Urinary bladder (tissue), 4 donors: Measurements from ENCODE around the gene NMRK1. TPM values are rescaled to one million over a fixed set of nuclear protein-coding genes. Genes with fewer than 3 reads are reported as not detected.

ENCODE experiments used
- DNase-seq: peaks from one replicate; pipeline ENCODE4 v3.0.0-alpha.2; 2015; ENCODE audit errors: extremely low spot score
- H3K27ac ChIP-seq: one replicate; pipeline ENCODE4 v1.5.1; 2013; ENCODE audit warnings: low read depth, mild to moderate bottlenecking, moderate library complexity
- H3K36me3 ChIP-seq: one replicate; pipeline ENCODE4 v1.6.1; 2013; ENCODE audit warnings: mild to moderate bottlenecking, moderate library complexity; ENCODE audit not compliant: insufficient read depth
- H3K4me1 ChIP-seq: one replicate; pipeline ENCODE4 v1.6.1; 2013; ENCODE audit warnings: mild to moderate bottlenecking, moderate library complexity; ENCODE audit not compliant: insufficient read depth
- H3K4me3 ChIP-seq: one replicate; pipeline ENCODE4 v1.5.1; 2013; ENCODE audit warnings: low read depth, low read length
- WGBS: extraction: QIAGEN DNeasy Blood & Tissue Kit; methylation state at CpG from one replicate; pipeline ENCODE4 v1.1.7; 2013; 5-methylcytosine and 5-hydroxymethylcytosine counted together
- polyA plus RNA-seq: library from polyadenylated mRNA; stranded (reverse); fragments of 200-250 nt; gene quantifications from one replicate; pipeline ENCODE4 v1.2.3, GENCODE V29; 2013
- total RNA-seq: library from RNA; depleted of rRNA; stranded (reverse); fragments of >200 nt; gene quantifications from one replicate; pipeline ENCODE4 v1.2.3, GENCODE V29; 2014
- donor health status: healthy with polysubstance abuse.
- donor health status: healthy.

The NMRK1 gene
- total and polyA plus RNA-seq, 2 donors: 18.9 to 20.4 TPM

- 64% methylated on average over 2 of the region's 2 CpGs for WGBS
- no peak for DNase-seq
- no peak overlapping the region for H3K27ac ChIP-seq
These were observed 23.5 kb downstream of the NMRK1 start for GRCh38 chr9:75064307-75065025.

GRCh38 chr9:75063556-75064305 is 24.2 kb downstream of the NMRK1 start:
- 82% methylated on average over 1 of the region's 1 CpG for WGBS
- Histone ChIP-seq H3K4me3 (no peak overlapping the region), H3K4me1 (no peaks in the 10 kb centered on the region), H3K36me3 (no peaks in the 10 kb centered on the region), H3K27ac (no peak overlapping the region)
- DNase-seq: no peak

More at GRCh38 chr9:75064307-75065025, 23.5 kb downstream of the NMRK1 start:
- H3K4me3 ChIP-seq: no peak overlapping the region
- no peaks in the 10 kb centered on the region for H3K4me1 ChIP-seq
- no peaks in the 10 kb centered on the region for H3K36me3 ChIP-seq

- Histone ChIP-seq H3K4me3 (no peak overlapping the region), H3K36me3 (no peaks in the 10 kb centered on the region), H3K27ac (no peak overlapping the region), H3K4me1 (no peaks in the 10 kb centered on the region)
- 85% methylated on average over 2 of the region's 2 CpGs for WGBS
- DNase-seq: no peak
These were observed 26.8 kb downstream of the NMRK1 start for GRCh38 chr9:75061169-75061568.

- Histone ChIP-seq H3K4me3 (no peak overlapping the region), H3K36me3 (no peaks in the 10 kb centered on the region), H3K27ac (no peak overlapping the region), H3K4me1 (no peaks in the 10 kb centered on the region)
- DNase-seq: no peak
- WGBS: 83% methylated on average over 5 of the region's 5 CpGs
These were observed 33.5 kb downstream of the NMRK1 start for GRCh38 chr9:75054368-75055001.

- Histone ChIP-seq H3K36me3 (no peaks in the 10 kb centered on the region), H3K27ac (no peak overlapping the region), H3K4me1 (no peaks in the 10 kb centered on the region), H3K4me3 (no peak overlapping the region)
- no peak for DNase-seq
- WGBS: 95% methylated on average over 1 of the region's 1 CpG
These were observed 34.1 kb downstream of the NMRK1 start for GRCh38 chr9:75053869-75054268.

- Histone ChIP-seq H3K4me1 (no peaks in the 10 kb centered on the region), H3K4me3 (no peak overlapping the region), H3K36me3 (no peaks in the 10 kb centered on the region), H3K27ac (no peak overlapping the region)
- no peak for DNase-seq
These were observed 36.7 kb downstream of the NMRK1 start for GRCh38 chr9:75051285-75051684.

GRCh38 chr9:75047506-75047905 is 40.4 kb downstream of the NMRK1 start:
- no peak for DNase-seq
- 49% methylated on average over 2 of the region's 2 CpGs for WGBS

GRCh38 chr9:75046725-75047345 is 41.1 kb downstream of the NMRK1 start:
- DNase-seq: no peak

More at GRCh38 chr9:75047506-75047905, 40.4 kb downstream of the NMRK1 start:
- Histone ChIP-seq H3K4me3 (no peak overlapping the region), H3K4me1 (no peaks in the 10 kb centered on the region), H3K27ac (no peak overlapping the region), H3K36me3 (no peaks in the 10 kb centered on the region)

GRCh38 chr9:75041041-75041440 is 46.9 kb downstream of the NMRK1 start:
- DNase-seq: no peak
- Histone ChIP-seq H3K4me1 (no peaks in the 10 kb centered on the region), H3K4me3 (no peak overlapping the region), H3K36me3 (no peaks in the 10 kb centered on the region), H3K27ac (no peak overlapping the region)
- WGBS: 47% methylated on average over 1 of the region's 1 CpG

More at GRCh38 chr9:75046725-75047345, 41.1 kb downstream of the NMRK1 start:
- Histone ChIP-seq H3K4me1 (no peaks in the 10 kb centered on the region), H3K27ac (no peak overlapping the region), H3K4me3 (no peak overlapping the region), H3K36me3 (no peaks in the 10 kb centered on the region)
- 89% methylated on average over 3 of the region's 3 CpGs for WGBS

- no peaks in the 10 kb centered on the region for H3K36me3 ChIP-seq
- DNase-seq: no peak
- no peaks in the 10 kb centered on the region for H3K4me1 ChIP-seq
- H3K27ac ChIP-seq: peak overlapping the region; percentile 68
- H3K4me3 ChIP-seq: no peak overlapping the region
- WGBS: 89% methylated on average over 3 of the region's 3 CpGs
These were observed 48.2 kb downstream of the NMRK1 start for GRCh38 chr9:75039801-75040200.

GRCh38 chr9:75039009-75039408 is 48.9 kb downstream of the NMRK1 start:
- WGBS: 32% methylated on average over 3 of the region's 3 CpGs
- H3K36me3 ChIP-seq: no peaks in the 10 kb centered on the region
- peak overlapping the region; percentile 68 for H3K27ac ChIP-seq
- no peak overlapping the region for H3K4me3 ChIP-seq
- DNase-seq: no peak
- H3K4me1 ChIP-seq: no peaks in the 10 kb centered on the region

GRCh38 chr9:75036793-75037192 is 51.2 kb downstream of the NMRK1 start:
- DNase-seq: no peak
- H3K27ac ChIP-seq: no peak overlapping the region
- no peak overlapping the region for H3K4me3 ChIP-seq
- H3K36me3 ChIP-seq: no peaks in the 10 kb centered on the region
- H3K4me1 ChIP-seq: no peaks in the 10 kb centered on the region
- WGBS: 91% methylated on average over 3 of the region's 3 CpGs

GRCh38 chr9:75033791-75034473 is 54.0 kb downstream of the NMRK1 start:
- no peak for DNase-seq
- H3K4me1 ChIP-seq: no peaks in the 10 kb centered on the region
- H3K36me3 ChIP-seq: no peaks in the 10 kb centered on the region
- no peak overlapping the region for H3K4me3 ChIP-seq
- 47% methylated on average over 2 of the region's 2 CpGs for WGBS
- H3K27ac ChIP-seq: no peak overlapping the region
